NCI-H2029 treated with DMSO at 0.1 percent for 48 hours (cell line): ENCODE measurements around the gene ZNF737.
"Not testable (repeated sequence)": the region's sequence is repeated elsewhere in the genome, so short reads cannot be mapped to it uniquely, and the experiment has no call there.

Experiments
- DNase-seq: peaks from one replicate; lab custom pipeline; 2025; lab: John Stamatoyannopoulos, UW

Gene ZNF737

DNA sequence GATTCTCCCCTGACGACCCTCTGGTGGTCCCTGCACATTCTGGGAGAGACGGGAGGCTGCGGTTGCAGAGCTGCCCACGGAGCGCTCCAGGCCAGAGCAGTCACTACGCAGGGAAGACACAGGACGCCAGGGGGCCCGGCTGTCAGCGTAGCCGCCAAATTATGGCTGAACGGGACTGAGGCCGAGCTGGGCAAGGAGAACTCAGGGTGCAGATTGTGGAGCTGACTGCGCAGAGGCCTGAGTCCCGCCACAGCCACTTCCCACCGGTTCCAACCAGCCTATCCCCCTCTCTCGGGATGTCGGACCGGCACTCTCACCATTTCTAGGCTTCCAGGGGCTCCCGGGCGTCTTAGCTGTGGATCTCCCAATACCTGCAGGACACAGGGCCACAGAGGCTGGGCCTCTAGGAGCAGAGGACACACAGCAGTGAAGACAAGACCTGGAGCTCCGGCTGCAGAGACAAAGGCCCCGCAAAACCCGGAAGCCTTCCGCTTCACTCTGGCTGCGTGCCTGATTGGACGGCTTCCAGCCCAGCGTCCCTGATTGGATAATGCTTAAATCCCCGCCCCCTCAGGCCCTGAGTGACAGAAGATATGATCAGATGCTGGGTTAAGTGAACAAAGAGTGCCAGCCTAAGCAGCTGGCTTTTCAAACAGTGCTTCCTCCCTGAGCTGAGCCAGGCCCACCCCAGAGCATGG, at the start of gene ZNF737:
TSS of gene ZNF737 (minus strand) at position 461 of the 698 bp plus-strand sequence. CDS start at position 320, 141 bp downstream.
- DNase-seq: peak; percentile 92

DNA sequence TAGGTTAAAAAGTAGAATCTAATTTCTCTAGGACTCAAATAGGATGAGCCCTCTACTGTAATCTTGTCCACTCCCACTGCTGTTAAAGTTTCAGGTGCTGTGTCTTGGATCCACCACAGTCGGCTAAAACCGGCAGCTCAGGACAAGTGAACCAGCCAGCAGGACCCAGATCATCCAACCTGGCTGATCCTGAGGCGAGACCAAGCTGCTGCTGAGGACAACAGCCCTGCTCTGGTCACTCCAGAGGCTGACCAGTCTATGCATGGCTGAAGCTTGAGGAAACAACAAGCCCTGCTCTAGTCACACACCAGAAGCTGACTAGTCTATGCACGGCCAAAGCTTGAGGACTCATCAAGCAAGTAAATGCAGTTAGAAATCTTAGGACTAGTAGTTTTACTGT, 49.4 kb upstream of the ZNF737 start:
- not testable (repeated sequence) for DNase-seq

DNA sequence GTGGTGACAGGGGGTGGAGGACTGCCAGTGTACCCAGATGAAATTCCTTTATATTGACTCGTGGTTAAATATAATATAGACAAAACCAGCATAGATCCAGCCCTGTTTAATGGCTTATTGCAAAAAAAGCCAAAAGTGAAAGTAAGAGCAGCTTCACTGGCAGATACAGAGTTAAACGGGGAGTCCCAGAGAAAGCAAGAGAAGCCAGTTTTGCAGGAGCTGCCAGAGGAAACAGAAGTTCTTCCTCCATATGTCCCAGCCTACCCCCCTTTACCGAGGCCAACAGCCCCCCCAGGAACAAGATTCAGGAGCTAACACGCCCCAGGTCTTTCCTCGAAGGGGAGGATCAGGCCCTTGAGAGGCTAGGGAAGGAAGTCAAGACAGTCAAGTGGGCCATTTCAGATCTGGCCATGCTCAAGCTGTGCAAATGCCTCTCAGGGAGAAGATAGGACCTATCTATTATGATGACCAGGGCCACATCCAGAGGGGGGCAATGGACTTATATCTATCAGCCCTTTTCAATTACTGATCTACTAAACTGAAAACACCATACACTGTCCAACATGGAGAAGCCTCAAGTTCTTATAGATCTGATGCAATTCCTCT, 47.2 kb upstream of the ZNF737 start:
- no peak for DNase-seq

DNA sequence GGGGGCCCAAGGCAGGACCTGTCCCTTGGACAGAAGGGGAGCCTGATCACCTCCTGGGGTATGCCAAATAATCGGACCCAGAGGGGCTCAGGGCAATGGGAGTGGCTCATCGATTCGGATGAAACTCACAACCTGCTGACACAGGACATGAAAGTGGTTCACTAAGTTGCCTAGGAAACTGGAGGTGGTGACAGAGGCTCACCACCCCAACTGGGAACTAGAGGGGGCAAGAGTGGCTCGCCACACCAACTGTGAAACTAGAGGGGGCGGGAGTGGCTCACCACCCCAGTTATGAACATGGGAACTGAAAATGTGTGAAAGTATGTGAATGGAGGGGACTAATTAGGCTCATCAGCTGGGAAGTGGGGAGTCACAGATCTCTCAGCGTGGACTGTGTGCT, 46.3 kb upstream of the ZNF737 start:
- no peak for DNase-seq

DNA sequence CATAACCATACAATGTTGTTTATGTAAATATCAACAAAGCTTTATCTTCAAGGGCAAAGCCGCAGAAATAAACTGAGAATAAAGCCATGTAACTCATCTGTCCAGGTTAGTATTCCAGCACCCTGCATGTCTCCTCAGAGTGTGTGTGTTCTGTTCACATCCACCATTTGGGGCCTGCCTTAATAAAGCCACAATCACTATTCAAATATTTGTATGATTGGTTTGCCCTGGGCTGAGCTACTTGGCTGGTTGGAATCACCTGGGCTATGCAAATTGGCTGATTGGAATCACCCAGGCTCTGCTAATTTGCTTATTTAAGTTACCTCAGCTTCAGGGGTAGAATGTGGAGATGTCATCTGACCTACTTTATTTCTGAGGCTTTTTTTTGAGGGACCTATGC, 42.4 kb upstream of the ZNF737 start:
- no peak for DNase-seq

DNA sequence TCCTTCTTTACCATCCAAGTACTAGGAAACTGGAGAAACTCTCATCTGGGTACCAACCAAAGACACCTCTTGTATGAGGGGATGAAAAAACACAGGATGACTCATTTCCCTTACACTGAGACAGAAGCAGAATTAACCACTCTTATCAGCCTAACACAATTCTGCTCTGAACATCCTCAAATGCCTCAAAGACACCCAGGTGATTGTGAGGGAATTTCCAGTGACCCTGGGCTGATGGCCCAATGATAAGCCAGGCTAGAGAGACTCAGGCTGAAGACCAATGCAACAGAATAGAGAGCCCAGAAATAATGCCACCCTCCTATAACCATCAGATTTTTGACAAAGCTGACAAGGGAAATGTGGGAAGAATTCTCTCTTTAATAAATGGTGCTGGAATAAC, 7.0 kb downstream of the ZNF737 start:
- DNase-seq: no peak

DNA sequence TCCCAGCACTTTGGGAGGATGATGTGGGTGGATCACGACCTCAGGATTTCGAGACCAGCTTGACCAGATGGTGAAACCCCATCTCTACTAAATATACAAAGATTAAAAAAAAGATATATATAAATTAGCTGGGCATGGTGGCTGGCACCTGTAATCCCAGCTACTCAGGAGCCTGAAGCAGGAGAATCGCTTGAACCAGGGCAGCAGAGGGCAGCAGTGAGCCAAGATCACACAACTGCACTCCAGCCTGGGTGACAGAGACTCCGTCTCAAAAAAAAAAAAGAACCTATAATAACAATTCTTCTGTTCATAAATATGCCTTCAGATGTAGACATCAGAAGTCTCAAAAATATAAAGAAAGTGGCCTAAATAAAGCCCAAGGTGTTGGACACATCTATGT, 7.6 kb downstream of the ZNF737 start:
- DNase-seq: no peak

DNA sequence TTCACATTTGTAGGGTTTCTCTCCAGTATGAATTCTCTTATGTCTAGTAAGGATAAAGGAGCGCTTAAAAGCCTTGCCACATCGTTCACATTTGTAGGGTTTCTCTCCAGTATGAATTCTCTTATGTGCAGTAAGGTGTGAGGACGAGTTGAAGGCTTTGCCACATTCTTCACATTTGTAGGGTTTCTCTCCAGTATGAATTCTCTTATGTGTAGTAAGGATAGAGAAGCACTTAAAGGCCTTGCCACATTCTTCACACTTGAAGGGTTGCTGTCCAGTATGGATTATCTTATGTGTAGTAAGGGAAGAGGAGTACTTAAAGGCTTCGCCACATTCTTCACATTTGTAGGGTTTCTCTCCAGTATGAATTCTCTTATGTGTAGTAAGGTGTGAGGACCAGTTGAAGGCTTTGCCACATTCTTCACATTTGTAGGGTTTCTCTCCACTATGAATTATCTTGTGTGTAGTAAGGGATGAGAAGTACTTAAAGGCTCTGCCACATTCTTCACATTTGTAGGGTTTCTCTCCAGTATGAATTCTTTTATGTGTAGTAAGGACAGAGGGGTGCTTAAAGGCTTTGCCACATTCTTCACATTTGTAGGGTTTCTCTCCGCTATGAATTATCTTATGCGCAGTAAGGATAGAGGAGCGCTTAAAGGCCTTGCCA, 20.8 kb downstream of the ZNF737 start:
- not testable (repeated sequence) for DNase-seq

DNA sequence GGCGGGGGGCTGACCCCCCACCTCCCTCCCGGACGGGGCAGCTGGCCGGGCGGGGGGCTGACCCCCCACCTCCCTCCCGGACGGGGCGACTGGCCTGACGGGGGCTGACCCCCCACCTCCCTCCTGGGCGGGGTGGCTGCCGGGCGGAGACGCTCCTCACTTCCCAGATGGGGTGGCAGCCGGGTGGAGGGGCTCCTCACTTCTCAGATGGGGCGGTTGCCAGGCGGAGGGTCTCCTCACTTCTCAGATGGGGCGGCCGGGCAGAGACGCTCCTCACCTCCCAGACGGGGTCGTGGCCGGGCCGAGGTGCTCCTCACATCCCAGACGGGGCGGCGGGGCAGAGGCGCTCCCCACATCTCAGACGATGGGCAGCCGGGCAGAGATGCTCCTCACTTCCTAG, 35.3 kb downstream of the ZNF737 start:
- not testable (repeated sequence) for DNase-seq

DNA sequence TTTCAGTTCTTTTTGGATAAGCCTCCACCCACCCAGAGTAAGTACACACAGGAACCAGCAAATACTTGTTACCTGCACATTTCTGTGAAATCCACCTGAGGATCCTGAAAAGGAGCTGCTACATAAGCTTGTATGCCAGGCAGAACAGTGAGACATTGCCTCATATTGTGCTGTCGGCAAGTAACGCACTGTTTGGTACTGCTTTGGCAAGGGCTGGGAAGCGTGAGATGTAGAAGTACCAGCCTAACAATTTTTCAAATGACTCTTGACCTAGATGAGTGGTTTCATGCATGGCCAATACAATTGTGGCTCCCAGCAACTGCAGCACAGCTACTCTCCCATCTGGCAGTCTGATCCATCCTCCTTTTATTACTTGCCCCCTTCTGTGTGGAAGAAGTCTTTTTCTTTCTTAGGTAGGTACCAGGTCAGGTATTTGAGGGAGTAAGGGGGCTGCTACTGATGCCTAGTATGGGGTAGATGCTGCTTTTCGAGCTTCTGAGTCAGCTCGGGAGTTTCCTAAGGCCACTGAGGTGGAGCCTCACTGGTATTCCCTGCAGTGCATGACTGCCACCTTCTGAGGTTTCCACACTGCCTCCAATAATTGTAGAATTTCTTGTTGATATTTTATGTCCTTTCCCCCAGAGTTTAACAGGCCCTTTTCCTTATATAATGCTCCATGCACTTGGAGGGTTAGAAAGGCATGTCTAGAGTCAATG, 52.2 kb downstream of the ZNF737 start:
- DNase-seq: no peak

DNA sequence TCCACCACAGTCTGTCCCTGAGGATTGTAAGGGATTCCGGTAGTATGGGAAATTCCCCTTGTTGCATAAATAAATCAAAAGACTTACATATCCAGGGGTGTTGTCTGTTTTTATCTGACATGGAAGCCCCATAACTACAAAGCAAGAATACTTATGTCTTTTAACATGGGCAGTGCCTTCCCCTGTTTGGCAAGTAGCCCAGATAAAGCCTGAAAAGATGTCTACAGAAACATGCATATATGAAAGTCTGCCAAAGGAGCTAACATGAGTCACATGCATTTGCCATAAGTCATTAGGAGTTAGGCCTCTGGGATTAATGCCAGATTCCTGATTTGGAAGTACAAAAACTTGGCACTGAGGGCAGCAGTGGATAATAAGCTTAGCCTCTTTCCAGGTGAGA, 62.1 kb downstream of the ZNF737 start:
- DNase-seq: peak; percentile 10
